Activated gamma-delta T cell treated with Interleukin-2 at 50 U/mL for 16 hours (primary cell): Measurements from ENCODE around the gene FAM81B.

Experiments
- DNase-seq: peaks from one replicate; pipeline ENCODE4 v3.0.0-alpha.2; 2020

FAM81B gene

DNA sequence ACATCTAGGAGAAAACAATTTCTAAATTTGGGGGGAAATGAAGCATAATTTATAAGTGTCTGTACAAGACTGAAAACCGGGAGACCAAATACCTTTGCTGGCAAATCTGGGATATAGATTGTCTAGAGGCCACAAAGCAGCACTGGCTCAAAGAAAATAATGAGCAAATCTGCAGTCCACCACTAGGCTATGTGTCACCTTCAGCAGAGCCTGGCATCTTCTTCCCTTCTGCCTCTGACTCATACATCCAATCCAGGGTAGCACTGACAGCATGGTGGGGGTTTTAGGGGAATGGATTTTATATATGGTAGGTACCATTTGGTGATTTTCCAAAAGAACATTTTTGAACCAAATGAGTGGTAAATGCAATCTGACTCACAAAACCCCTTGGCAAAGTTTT, 12.8 kb downstream of the FAM81B start:
- no peak for DNase-seq

DNA sequence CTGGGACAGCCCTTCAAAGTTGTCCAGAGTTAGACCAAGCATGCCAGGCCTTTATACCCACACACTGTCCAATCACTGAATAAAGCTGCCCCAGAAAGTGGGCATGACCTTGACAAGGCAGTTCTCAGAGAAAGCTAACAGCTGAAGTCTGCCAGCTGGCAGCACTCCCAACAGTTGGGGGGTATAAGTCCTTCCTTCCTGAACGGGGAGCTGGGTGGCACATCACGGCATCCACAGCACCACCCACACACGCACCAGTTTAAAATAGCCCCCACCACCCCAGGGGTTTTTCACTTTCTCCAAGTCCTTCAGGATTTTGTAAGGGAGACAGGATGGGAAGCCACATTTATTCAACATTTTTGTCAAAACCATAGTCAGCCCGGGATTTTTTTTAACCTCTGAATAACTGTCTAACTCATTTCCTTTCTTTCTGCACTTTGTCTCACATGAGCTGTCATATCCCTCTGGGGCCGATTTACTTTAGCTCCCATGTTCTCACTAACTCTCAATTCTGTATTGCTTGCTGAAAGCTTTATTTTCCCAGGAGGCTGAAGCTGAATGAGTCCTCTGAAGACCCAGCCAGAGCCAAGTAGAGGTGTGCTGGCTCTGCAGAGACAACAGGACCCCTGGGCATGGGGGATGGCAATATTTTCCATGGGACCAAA, 15.4 kb downstream of the FAM81B start:
- DNase-seq = no peak

DNA sequence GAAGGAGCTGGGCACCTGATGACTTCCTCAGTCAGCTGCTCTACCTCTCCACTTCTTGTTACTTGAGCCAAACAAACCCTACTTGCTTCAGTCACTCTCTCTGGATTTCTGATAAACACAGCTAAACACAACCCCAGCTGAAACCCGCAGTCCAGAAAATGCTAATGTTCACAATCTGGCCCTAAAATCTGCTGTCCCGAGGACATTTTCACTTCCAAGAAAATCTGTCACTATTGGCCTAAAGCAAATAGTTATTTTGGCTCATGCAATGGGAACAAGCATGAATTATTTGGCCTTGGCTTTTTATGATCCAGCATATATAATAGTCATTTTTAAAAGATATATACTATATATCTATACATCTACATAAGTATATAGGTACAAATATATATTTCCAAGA, 19.1 kb downstream of the FAM81B start:
- no peak for DNase-seq

GRCh38 chr5:95411474-95411873, 20.3 kb downstream of the FAM81B start:
- no peak for DNase-seq

- no peak for DNase-seq
These were observed 23.3 kb downstream of the FAM81B start for GRCh38 chr5:95414451-95414850.

- DNase-seq = no peak
These were observed 26.8 kb downstream of the FAM81B start for GRCh38 chr5:95417971-95418370.

- DNase-seq = no peak
These were observed 31.7 kb downstream of the FAM81B start for GRCh38 chr5:95422838-95423237.

DNA sequence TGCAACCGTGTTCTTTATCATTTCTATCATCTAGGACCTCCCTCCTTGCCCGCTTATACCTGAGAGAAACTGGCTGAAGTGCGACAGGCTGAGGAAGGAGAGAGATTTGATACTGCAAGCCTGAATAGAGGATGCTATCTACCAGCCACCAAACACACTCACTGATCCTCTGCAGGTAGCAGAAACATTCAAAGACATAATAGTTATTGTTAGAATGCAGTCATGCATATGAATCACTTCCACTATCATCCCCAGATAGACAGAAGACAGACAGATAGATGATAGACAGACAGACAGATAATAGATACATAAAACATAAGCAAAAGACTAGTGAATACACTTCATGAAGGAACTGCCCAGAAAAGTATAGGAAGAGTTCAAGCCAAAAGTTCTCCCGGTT, 32.9 kb downstream of the FAM81B start:
- DNase-seq = no peak

DNA sequence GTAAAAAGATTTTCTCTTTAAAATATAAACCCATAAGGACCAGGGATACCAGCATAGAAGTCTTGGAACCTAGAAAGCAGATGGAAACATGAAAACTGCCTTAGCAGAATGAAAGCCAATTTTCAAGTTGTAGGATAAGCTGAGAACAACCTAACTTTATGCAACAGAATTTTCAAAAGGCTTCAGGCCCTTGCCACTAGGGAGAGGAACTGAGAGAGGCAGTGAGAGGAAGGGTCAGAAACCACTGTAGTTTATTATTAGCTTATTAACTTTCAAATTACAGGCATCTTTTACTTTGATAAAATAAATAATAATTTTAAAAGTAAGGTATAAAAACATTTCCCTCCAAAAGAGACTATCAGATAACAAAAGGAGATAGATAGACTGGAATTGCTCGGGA, 33.4 kb downstream of the FAM81B start:
- DNase-seq = no peak

DNA sequence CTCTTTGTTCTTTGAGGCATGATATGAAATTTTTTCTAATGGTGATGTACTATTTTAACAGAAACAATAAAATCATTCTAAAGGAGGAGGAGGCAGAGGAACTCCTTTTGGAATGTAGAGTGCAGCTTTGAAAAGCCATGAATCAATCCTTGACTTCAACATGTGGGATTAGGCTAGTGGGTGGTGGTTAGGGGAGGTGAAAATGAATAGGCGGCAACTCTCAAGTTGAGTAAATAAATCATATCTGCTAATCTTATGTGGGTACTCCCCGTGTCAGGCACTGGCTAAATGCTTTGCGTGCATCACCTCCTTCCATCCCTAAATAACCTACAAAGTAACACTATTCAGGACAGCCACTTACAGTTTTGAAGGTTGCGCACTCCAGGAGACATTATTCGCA, 35.1 kb downstream of the FAM81B start:
- DNase-seq = no peak

- DNase-seq = no peak
These were observed 41.6 kb downstream of the FAM81B start for GRCh38 chr5:95432779-95433178.

DNA sequence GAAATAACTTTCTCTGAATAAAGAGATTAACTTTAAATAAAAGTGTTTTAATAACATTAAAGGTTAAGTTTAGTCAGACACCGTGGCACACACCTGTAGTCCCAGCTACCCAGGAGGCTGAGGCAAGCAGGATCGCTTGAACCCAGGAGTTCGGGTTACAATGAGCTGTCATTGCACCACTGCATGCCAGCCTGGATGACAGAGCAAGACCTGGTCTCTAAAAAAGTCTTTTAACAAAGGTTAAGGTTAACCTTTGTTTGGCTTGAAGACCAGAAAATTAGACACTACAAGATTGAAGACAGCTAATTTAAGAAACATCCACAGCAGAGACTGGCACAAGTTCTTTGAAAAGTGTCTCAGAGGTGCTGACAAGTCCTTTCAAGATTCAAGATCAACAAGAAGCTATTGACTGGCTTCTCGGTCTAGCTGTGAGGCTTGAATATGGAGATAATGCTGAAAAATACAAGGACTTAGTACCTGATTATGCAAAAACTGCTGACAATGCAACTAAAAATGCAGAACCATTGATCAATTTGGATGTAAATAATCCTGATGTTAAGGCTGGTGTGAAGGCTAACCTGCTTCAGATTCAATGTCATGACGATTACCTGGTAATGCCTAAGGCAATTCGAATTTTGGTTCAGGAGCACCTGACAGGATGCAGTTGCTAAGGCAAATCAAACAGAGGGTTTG, 48.8 kb downstream of the FAM81B start:
- no peak for DNase-seq

DNA sequence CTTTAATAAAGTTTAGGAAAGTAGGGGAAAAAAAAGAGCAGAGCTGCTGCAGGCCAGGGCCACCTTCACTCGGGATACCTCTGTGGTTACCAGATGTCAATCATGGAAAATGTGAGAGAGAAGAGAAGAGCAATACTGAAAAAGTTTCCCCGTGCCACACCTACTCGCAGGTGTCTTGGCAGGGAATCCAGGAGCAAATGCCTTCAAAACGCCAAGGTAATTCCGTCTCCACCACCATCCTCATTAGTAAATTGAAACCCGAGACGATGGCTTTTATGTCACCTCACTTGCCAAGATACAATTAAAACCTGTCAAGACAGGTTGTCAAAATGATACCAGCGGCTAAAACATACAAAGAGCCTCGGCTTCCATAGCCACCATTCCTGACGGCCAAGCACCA, 49.7 kb downstream of the FAM81B start:
- DNase-seq = no peak

DNA sequence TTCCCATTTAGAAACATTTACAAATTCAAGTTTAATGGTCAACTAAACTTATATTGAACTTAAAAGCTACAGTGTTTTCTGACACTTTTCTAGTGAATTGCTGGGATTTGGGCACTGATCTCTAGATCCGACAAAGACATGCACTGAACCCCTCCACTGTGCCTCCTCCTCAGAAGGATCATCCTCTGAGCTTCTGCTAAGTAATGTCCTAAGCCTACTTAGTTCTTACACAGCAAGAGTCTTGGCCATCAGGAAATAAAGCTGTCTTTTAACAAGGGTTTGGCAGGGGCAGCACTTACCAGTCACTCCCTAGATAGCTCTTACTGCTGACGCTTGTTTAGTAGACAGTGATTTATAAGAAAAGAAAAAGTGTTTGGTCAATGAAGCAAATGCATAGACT, 50.5 kb downstream of the FAM81B start:
- DNase-seq = no peak

- DNase-seq = no peak
These were observed 54.3 kb downstream of the FAM81B start for GRCh38 chr5:95445442-95445841.

DNA sequence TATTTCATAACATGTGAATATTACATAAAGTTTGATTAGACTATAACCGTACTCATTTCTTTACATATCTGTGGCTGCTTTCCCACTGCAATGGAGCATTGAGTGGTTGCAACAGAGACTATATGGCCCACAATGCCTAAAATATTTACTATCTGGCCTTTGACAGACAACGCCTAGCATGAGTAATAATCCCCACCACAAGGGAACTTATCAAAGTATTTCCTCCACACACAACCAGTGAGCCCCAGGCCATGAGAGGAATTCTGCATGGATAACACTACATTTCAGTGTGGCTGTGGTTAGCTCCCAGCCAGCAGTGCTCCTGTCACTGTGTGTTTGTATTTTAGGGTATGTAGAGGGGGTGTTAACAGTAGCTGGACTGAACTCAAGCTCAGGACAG, 54.8 kb downstream of the FAM81B start:
- DNase-seq = no peak

DNA sequence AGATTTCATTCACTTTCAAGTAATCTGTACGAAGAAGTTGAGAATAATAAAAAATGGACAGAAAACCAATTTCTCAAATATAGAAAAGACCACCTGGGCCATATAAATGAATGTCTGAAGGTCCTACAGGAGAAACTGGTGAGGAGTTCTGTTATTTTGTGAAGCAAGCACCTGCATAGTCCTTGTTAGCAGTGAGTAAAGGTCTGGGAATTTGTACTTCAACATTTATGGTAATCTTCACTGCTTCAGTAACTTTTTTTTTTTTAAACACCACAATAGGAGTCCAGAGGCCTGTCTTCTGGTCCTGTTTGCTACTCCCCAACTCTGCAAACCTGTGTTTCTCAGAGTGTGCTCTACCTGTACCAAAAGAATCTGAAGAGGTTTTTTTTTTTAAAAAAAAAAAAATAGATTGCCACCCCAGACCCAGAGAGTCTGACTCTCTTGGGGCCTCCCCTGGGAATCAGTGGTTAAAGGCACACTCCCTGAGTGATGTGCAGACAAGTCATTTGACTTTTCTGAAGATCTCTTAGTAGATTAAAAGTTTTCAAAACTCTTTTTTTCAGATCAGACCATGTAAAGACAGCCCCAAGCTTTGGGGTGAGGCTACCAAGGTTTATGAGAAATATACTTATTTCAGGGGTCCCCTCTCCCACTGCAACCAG, 55.5 kb downstream of the FAM81B start:
- DNase-seq = no peak

DNA sequence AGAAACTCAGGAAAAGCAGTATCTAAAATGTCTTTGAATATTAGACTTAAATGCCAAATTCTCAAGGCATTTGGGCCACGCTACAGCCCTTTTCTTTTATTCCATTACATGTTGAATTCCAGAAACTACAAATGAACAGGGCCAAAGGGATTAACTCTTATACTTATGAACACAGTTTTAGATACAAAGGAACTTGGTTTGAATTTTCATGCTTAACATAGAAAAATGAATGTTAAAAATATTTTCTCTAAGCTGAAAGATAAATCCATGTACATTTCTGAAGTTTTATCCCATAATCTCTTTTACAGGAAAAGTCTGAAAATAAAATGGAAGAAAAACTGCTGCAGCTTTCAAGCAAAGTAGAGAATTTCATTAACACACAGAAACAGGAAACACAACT, 56.8 kb downstream of the FAM81B start:
- no peak for DNase-seq

DNA sequence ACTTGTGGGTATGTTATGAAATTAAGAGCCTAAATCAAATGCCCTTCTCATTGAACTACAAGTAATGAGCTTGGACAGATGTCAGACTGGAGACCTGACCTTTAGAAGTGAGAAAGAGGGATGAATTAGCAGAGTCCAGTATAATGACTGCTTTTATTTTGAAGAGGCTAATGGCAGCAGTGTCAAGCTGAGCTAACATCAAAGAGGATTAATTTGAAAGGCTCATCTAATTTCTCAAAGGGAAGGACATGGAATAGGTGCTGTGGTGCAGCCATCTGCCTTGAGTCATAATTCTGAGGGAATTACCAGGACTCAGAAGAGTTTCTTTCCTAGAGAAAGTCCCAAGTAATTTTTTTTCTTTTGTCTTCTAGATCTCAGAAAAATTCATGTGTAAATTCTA, 57.6 kb downstream of the FAM81B start:
- DNase-seq = no peak

DNA sequence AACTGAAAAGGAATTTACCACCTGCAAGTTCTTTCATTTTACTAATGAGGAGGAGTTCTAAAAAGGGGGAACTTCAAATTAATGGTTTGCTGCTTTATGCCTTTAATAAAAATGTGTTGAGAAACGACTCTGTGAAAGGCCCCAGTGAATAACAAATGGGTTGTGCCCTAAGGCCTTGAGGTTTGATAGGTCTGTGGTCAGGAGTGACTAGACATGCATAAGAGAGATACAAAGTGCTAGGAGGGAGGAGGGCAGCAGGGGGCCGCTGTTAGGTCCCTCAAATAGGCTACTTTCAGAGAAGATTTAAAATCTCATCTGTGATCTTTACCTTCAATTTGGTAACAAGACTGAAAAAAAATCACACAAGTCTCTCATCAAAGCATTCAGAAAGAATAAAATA, 58.3 kb downstream of the FAM81B start:
- DNase-seq = no peak

DNA sequence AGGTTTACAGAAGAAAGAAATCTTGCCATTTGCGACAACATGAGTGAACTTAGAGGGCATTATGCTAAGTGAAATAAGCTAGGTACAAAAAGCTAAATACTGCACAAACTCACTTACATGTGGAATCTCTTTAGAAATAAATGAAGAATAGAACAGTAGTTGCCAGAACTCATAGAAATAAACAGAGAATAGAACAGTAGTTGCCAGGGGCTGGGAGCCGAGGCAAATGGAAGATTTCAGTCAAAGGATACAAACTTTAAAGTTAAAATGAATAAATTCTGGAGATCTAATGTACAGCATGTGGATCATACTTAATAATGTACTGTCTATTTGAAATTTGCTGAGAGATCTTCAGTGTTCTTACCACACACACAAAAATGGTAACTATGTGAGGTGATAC, 63.4 kb downstream of the FAM81B start:
- no peak for DNase-seq

GRCh38 chr5:95460665-95461064, 69.5 kb downstream of the FAM81B start:
- no peak for DNase-seq

- no peak for DNase-seq
These were observed 80.3 kb downstream of the FAM81B start for GRCh38 chr5:95471487-95471886.

DNA sequence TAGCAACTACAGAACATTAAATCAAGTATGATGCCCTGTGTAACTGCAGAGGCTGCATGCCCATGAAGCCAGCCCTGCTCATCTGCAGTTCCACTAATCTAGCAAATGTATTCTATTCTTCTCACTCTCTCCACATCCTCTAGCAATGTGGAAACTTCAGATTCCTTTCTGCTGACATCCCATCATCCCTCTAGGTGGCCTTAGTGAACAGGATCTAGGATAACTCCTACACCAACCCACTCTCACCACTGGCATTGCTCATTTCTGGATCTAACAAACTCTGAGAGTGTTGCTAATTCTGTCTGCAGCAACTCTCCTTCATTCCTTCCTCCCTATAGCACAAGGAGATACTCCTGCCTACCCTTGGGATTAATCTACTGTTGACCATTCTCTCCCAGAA, 80.8 kb downstream of the FAM81B start:
- no peak for DNase-seq

DNA sequence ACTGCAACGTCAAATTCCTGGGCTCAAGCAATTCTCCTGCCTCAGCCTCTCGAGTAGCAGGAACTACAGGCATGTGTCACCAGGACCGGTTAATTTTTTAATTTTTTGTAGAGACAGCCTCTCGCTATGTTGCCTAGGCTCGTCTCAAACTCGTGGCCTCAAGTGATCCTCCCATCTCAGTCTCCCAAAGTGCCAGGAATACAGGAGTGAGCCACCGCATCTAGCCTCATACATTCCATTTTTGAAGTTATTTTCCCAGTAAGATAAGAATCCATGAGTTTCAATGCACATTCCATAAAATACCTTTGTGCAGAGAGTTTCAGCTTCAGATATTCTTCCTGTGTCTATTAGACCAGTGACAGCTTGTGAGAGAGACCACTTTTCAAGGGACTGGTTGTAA, 93.3 kb downstream of the FAM81B start:
- no peak for DNase-seq
